GM12801 (cell line): ENCODE results near the gene UQCRC1.

ENCODE experiments used
- CTCF ChIP-seq: IDR thresholded peaks from one replicate; pipeline ENCODE4 v1.5.1; 2011; ENCODE audit warnings: control low read depth; ENCODE audit not compliant: insufficient read length; ENCODE audit errors: extremely low read depth

Gene UQCRC1

GRCh38 chr3:48596676-48597407, 12.6 kb downstream of the UQCRC1 start:
- no peak for TF ChIP-seq CTCF

GRCh38 chr3:48596157-48596556, 13.3 kb downstream of the UQCRC1 start:
- TF ChIP-seq CTCF = no peak

- no peak for TF ChIP-seq CTCF
These were observed 13.8 kb downstream of the UQCRC1 start for GRCh38 chr3:48595526-48596121.

- TF ChIP-seq CTCF = no peak
These were observed 14.3 kb downstream of the UQCRC1 start, which contains the start of gene COL7A1 for GRCh38 chr3:48595075-48595525. TSS of gene COL7A1 (minus strand) at chr3:48595329. CDS start at chr3:48595159, 170 bp downstream.

- TF ChIP-seq CTCF = no peak
These were observed 14.9 kb downstream of the UQCRC1 start for GRCh38 chr3:48594417-48595049.

- no peak for TF ChIP-seq CTCF
These were observed 16.1 kb downstream of the UQCRC1 start for GRCh38 chr3:48593337-48593736.

GRCh38 chr3:48592519-48593087, 16.8 kb downstream of the UQCRC1 start:
- TF ChIP-seq CTCF = no peak
